Kidney (tissue), 14 donors: ENCODE data around the gene CISD3. TPM values are rescaled to one million over a fixed set of nuclear protein-coding genes. Genes with fewer than 3 reads are reported as not detected.

Source experiments
- DNase-seq, 5 donors: peaks; one replicate each; pipeline ENCODE4 v3.0.0-alpha.2; 2013 to 2020
- FAIRE-seq: peaks from 2 replicates; lab custom pipeline; 2012; peaks lifted over from hg19 to GRCh38; lab: Jason Lieb, UNC
- H3K27ac ChIP-seq, 2 donors: one replicate each; pipeline ENCODE4 v1.7.0; 2013; ENCODE audit warnings: low read depth in 2 of 2, low read length in 2 of 2, inconsistent platforms in 1 of 2
- H3K27me3 ChIP-seq: one replicate; pipeline ENCODE4 v1.7.1; 2013; ENCODE audit warnings: low read length, inconsistent platforms; ENCODE audit not compliant: control insufficient read depth, insufficient read depth
- H3K36me3 ChIP-seq, 3 donors: one replicate each; pipeline versions ENCODE4 v1.7.0 to v1.7.1; 2013; ENCODE audit warnings: low read length in 3 of 3, control low read depth in 1 of 3, inconsistent platforms in 1 of 3; ENCODE audit not compliant: insufficient read depth in 3 of 3, control insufficient read depth in 2 of 3
- H3K4me1 ChIP-seq, 3 donors: one replicate each; pipeline versions ENCODE4 v1.7.0 to v1.7.1; 2013; ENCODE audit warnings: low read length in 3 of 3, inconsistent platforms in 1 of 3, low read depth in 1 of 3; ENCODE audit not compliant: control insufficient read depth in 2 of 3, insufficient read depth in 2 of 3
- H3K4me3 ChIP-seq, 3 donors: one replicate each; pipeline versions ENCODE4 v1.7.0 to v1.8.1; 2013; ENCODE audit warnings: low read length in 3 of 3, control low read depth in 1 of 3, inconsistent platforms in 1 of 3
- H3K9ac ChIP-seq, 3 donors: one replicate each; pipeline versions ENCODE4 v1.7.0 to v1.7.1; 2013; ENCODE audit warnings: low read length in 3 of 3, control low read depth in 1 of 3, inconsistent platforms in 1 of 3
- H3K9me3 ChIP-seq, 3 donors: one replicate each; pipeline versions ENCODE4 v1.7.0 to v1.7.1; 2013; ENCODE audit warnings: low read length in 3 of 3, control low read depth in 1 of 3, inconsistent platforms in 1 of 3; ENCODE audit not compliant: control insufficient read depth in 2 of 3, insufficient read depth in 1 of 3
- intact Hi-C: fragments of 100-400 bp; cut with DNase I; formaldehyde crosslinking; loops from one replicate; pipeline ENCODE4 v1.11.1; 2022
- polyA plus RNA-seq: library from polyadenylated mRNA; stranded (reverse); fragments of 350-450 nt; fragmentation: Illumina TruSeq; extraction: RNeasy Lipid Tissue Mini Kit (QIAGEN cat#74804); gene quantifications from one replicate; pipeline ENCODE4 v1.2.3, GENCODE V29; 2014; ENCODE audit warnings: low read depth, low replicate concordance; ENCODE audit not compliant: insufficient read depth
- total RNA-seq: library from RNA; stranded (reverse); fragmentation: NEBNext Ultra II Directional; extraction: Animal tissue kit (Norgen Biotek cat#: 25700); gene quantifications from one replicate; pipeline ENCODE4 v1.2.1, GENCODE V29; 2021
- TF ChIP-seq, protein P1 (sequence below): IDR thresholded peaks from 3 replicates; pipeline ENCODE4 v1.5.1; 2012; ENCODE audit warnings: mild to moderate bottlenecking, moderate library complexity, borderline replicate concordance; ENCODE audit not compliant: insufficient read depth; ENCODE audit errors: extremely low read depth
- donor health status: control.
- donor health status: control.
- donor health status: control.
- donor health status: control.
- donor health status: control.
- donor health status: DM: yes; HTN: yes; CAD: no.
- donor health status: Normal renal cell carcinoma (clear cell type).

CISD3 gene
- total and polyA plus RNA-seq, 2 donors from 2014 or later = 37.7 to 152 TPM

DNA sequence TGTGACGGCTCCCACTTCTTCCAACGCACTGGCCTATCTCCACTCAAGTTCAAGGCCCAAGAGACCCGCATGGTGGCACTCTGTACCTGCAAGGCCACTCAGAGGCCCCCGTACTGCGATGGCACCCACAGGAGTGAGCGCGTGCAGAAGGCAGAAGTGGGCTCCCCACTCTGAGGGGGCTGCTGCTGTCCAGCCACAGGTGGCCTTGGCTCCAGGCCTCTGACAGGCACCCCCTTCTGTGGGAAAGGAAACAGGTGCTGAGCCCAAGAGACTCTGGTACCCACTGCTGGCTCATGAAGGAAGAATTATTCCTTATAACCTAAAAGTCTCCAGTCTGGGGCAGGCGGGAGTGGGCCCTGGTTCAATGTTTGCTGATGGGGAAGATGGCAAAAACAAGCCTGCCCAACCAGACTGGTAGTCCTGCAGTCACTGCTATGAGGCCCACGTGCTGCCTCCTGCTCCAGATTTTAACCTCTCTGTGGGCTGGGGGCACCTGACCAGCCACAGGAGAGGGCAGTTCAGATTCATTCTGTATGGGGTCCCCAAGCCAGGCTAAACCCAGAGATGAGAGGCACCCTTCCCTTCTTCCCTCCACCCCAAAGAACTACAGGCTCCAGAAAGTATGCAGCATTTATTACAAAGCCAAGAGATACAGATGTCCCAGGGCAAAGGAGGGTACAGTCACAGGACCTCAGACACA lies 3.3 kb downstream of the CISD3 start:
- Histone ChIP-seq H3K27ac (peak overlapping the region; percentile 54 to 77), H3K36me3 (peaks cover 2 to 23% (median 12%) of the 10 kb centered on the region in 3 donors), H3K4me3 (no peak overlapping the region), H3K27me3 (no peaks in the 10 kb centered on the region), H3K9ac (peak overlapping the region in 2 of 3 donors; percentile 51 to 91), H3K9me3 (no peaks in the 10 kb centered on the region), H3K4me1 (peaks cover 0 to 47% (median 37%) of the 10 kb centered on the region in 3 donors)
- TF ChIP-seq, protein P1, sequence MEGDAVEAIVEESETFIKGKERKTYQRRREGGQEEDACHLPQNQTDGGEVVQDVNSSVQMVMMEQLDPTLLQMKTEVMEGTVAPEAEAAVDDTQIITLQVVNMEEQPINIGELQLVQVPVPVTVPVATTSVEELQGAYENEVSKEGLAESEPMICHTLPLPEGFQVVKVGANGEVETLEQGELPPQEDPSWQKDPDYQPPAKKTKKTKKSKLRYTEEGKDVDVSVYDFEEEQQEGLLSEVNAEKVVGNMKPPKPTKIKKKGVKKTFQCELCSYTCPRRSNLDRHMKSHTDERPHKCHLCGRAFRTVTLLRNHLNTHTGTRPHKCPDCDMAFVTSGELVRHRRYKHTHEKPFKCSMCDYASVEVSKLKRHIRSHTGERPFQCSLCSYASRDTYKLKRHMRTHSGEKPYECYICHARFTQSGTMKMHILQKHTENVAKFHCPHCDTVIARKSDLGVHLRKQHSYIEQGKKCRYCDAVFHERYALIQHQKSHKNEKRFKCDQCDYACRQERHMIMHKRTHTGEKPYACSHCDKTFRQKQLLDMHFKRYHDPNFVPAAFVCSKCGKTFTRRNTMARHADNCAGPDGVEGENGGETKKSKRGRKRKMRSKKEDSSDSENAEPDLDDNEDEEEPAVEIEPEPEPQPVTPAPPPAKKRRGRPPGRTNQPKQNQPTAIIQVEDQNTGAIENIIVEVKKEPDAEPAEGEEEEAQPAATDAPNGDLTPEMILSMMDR = no peak
- intact Hi-C loops = loop anchor here (5.0 kb wide), 1 partner anchor 61 kb away; the partner anchor contains the start of gene EPOP
- no peak for FAIRE-seq
- DNase-seq = peak in 1 of 5 donors; percentile 51

- FAIRE-seq = no peak
- intact Hi-C loops = loop anchor here (5.0 kb wide), 1 partner anchor 62 kb away; the partner anchor contains the start of gene EPOP
- H3K27ac ChIP-seq = peak overlapping the region in 1 of 2 donors; percentile 34
Measured at GRCh38 chr17:38733982-38734973, 4.1 kb downstream of the CISD3 start.

GRCh38 chr17:38735161-38735997 lies 5.2 kb downstream of the CISD3 start:
- Histone ChIP-seq H3K9ac (no peak overlapping the region), H3K4me1 (peaks cover 0 to 43% (median 37%) of the 10 kb centered on the region in 3 donors), H3K9me3 (no peaks in the 10 kb centered on the region), H3K4me3 (no peak overlapping the region), H3K36me3 (peaks cover 2 to 36% (median 22%) of the 10 kb centered on the region in 3 donors), H3K27ac (no peak overlapping the region), H3K27me3 (no peaks in the 10 kb centered on the region)
- intact Hi-C loops = no loop called here
- FAIRE-seq (no peak), DNase-seq (peak; percentile 57 to 87 (median 77))
- TF ChIP-seq, protein P1 = peak; percentile 96

More at GRCh38 chr17:38733982-38734973, 4.1 kb downstream of the CISD3 start:
- TF ChIP-seq, protein P1 = peak; percentile 23
- Histone ChIP-seq H3K9ac (peak overlapping the region in 1 of 3 donors; percentile 51), H3K9me3 (no peaks in the 10 kb centered on the region), H3K36me3 (peaks cover 2 to 32% (median 20%) of the 10 kb centered on the region in 3 donors), H3K4me1 (peaks cover 0 to 46% (median 37%) of the 10 kb centered on the region in 3 donors), H3K27me3 (no peaks in the 10 kb centered on the region), H3K4me3 (no peak overlapping the region)
- peak in 2 of 5 donors; percentile 55 to 64 for DNase-seq
